HG03175 (cell line): ENCODE results near the gene IRF7.

ENCODE experiments used
- ATAC-seq: cut with Tn5 transposase; IDR thresholded peaks from one replicate; pipeline ENCODE4 v1.9.1; 2021; ENCODE audit warnings: mild to moderate bottlenecking, moderate library complexity; ENCODE audit not compliant: unreplicated experiment

IRF7 gene

DNA sequence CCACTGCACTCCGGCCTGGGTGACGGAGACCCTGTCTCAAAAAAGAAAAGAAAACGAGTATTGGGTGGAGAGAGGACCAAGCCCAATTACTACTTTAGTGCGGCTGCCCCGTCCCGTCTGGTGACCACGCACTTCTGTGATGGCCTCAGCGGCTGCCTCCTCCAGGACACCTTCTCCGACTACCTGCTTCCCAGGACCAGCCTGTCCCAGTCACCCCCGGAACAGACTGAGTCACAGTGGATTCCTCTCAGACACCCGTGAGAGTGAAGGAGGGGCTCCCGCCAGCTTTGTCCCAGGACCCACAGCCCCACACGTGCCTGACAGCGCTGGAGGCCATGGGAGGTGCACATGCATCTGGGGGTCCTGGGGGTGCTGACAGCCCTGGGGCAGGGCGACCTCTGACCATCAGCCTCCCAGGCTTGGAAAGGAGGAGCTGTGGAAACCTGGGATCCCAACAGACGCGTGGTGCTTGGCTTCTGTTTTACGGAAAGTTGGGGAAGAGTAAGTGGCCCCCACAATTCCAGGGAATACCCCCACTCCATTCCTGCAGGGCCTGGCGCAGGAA, 26.1 kb upstream of the IRF7 start:
- ATAC-seq, result no peak

DNA sequence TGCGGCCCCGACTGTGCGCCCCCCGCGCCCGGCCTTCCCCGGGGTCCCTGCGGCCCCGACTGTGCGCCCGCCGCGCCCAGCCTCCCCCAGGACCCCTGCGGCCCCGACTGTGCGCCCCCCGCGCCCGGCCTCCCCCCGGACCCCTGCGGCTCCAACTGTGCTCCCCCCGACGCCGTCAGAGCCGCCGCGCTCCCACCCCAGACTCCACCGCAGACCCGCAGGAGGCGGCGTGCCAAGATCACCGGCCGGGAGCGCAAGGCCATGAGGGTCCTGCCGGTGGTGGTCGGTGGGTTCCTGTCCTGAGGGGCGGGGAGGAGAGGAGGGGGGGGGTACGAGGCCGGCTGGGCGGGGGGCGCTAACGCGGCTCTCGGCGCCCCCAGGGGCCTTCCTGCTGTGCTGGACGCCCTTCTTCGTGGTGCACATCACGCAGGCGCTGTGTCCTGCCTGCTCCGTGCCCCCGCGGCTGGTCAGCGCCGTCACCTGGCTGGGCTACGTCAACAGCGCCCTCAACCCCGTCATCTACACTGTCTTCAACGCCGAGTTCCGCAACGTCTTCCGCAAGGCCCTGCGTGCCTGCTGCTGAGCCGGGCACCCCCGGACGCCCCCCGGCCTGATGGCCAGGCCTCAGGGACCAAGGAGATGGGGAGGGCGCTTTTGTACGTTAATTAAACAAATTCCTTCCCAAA, 24.4 kb upstream of the IRF7 start:
- no peak for ATAC-seq

GRCh38 chr11:639332-639955, 23.7 kb upstream of the IRF7 start:
- no peak for ATAC-seq

DNA sequence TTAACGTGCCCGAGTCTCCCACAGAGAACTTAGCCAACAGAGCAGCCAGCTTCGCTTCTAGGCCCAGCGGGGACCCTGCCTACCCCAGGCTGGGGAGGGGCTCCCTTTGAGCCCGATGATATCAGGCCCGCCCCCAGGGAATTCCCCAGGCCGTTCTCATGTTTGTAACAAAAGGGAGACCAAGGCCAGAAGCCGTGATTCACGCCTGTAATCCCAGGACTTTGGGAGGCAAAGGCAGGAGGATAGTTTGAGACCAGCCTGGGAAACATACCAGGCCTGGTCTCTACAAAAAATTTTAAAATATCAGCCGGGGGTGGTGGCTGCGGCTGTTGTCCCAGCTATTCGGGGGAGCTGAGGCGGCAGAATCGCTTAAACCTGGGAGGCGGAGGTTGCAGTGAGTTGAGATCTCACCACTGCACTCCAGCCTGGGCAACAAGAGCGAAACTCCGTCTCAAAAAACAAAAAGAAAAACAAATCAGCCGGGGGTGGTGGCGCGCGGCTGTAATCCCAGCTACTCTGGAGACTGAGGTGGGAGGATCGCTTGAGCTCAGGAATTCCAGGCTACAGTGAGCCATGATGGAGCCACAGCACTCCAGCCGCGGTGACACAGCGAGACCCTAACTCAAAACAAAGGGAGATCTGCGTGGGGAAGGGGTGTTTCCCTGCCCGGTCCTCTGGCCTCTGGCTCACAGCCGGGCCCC, 23.0 kb upstream of the IRF7 start:
- no peak for ATAC-seq

DNA sequence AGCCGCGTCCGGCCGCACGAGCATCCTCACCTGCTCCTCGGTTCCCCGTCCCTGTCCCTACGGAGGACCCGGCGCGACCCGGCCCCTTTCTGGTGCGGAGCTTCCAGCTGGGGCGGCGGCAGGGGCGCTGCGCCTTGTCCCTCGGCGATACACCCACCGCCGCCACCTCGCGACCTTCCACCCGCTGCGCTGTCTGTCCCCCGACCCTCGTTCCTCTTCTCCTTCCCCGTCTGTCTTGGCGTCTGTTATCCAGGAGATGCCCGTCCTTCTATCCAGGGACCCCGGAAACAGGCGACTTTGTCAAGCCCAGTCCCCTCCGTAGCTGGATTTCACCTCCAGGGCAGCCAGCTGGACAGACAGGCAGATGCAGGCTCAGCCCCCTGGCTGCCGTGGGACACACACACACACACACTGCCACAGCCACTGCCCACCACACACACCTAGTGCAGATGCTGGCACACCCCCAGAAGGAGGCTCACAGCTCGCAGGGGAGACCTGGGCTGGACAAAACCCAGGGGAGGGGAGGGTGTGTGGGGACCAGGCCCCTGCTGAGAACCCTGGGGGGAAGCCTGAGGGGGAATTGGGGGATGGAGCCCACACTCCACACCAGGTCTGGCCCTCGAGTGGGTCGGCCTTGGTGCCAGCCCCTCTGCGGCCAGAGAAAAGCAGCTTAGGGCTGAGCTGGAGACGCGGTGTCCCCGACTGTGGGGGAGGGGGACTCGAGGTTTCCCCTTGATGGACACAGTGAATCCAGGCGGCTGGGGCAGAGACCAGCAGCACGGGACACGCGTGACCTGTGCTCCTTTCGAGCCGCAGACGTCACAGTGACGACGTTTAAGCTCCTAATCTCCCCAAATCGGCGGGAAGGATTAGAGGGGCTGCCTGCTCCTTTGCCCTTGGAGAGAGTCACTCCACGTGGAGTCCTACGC, 22.1 kb upstream of the IRF7 start:
- ATAC-seq, result no peak

GRCh38 chr11:637333-637592, 21.5 kb upstream of the IRF7 start:
- no peak for ATAC-seq

DNA sequence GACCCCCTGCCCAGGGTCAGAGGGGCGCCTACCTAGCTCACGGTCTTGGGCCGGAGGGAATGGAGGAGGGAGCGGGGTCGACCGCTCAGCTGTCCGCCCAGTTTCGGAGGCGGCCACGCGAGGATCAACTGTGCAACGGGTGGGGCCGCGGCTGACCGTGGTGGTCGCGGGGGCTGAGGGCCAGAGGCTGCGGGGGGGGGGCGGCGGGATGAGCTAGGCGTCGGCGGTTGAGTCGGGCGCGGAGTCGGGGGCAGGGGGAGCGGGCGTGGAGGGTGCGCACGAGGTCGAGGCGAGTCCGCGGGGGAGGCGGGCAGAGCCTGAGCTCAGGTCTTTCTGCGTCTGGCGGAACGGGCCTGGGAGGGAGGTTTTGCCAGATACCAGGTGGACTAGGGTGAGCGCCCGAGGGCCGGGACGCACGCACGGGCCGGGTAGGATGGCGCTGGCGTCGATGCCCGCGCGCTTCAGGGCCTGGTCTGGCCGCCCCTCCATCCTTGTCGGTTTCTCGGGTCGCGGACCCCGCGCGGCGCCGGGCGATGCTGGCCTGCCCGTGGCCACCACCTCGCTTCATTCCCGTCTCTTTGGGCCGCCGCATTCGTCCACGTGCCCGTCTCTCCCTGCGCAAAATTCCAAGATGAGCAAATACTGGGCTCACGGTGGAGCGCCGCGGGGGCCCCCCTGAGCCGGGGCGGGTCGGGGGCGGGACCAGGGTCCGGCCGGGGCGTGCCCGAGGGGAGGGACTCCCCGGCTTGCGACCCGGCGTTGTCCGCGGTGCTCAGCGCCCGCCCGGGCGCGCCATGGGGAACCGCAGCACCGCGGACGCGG, 21.0 kb upstream of the IRF7 start, which contains the start of gene DRD4:
TSS of gene DRD4 (plus strand) at position 759 of the 822 bp plus-strand sequence. CDS start at position 795, 36 bp downstream.
- no peak for ATAC-seq

GRCh38 chr11:635945-636510, 20.3 kb upstream of the IRF7 start:
- no peak for ATAC-seq

- ATAC-seq, result no peak
These were observed 15.1 kb upstream of the IRF7 start for GRCh38 chr11:630871-631270.

GRCh38 chr11:629237-629583, 13.5 kb upstream of the IRF7 start:
- ATAC-seq, result no peak

GRCh38 chr11:628056-628455, 12.3 kb upstream of the IRF7 start:
- no peak for ATAC-seq

DNA sequence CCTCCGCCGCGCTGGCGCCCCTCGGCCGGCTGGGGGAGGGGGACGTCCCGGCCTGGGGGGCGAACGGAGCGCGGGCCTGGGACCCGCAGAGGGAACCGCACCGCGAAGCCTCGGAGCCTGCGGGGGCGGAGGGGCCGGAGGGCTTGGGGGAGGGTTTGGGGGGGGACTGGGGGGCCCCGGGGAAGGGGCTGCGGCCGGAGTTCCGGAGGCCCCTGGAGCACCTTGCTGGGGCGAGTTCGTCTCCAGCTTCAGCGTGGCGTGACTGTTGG, 11.5 kb upstream of the IRF7 start:
- no peak for ATAC-seq

DNA sequence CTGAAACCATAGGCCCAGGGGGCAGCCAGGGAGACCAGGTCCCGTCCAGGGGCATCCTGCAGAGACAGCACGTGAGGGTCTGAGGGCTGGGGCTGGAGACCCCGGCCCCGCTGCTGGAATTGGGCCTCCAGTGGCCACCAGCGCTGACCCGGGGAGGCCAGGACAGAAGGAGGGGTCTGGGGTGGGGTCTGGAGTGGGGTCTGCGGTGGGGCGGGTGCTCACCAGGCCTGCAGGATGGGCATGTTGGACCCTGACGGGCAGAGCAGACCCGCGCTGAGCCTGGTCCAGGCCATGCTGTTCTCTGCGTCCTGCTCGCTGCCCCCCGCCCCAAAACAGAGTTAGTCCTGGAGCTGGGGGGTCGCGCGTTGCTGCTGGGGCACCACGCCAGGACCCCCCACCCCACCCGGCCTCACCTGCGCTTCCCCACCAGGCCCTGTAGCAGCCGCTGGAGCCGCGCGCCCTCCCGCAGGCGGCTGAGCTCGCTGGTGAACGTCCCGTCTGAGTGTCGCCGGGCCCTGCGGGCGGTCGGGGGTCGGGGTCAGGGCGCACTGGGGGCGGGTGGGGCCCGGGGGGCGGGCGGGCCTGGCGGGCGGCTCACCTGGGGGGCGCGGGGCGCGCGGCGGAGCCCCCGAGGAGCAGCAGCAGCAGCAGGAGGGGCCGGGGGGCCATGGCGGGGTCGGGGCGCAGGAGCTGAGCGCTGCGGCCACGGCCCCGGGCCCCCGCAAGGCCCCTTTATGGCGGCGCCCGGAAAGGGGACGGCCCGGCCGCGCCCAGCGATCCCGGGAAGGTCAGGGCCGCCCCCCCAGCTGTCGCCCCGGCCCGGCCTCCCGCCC, 10.9 kb upstream of the IRF7 start, which contains the start of gene SCT:
TSS of gene SCT (minus strand) at position 707 of the 833 bp plus-strand sequence. CDS start at position 669, 38 bp downstream.
- ATAC-seq, result no peak

GRCh38 chr11:625636-626268, 10.0 kb upstream of the IRF7 start:
- no peak for ATAC-seq

GRCh38 chr11:624705-625635, 9.2 kb upstream of the IRF7 start, which contains the start of gene CDHR5:
Gene CDHR5 (minus strand): TSS chr11:624955. CDS start chr11:624902, 53 bp downstream.
- ATAC-seq, result no peak

DNA sequence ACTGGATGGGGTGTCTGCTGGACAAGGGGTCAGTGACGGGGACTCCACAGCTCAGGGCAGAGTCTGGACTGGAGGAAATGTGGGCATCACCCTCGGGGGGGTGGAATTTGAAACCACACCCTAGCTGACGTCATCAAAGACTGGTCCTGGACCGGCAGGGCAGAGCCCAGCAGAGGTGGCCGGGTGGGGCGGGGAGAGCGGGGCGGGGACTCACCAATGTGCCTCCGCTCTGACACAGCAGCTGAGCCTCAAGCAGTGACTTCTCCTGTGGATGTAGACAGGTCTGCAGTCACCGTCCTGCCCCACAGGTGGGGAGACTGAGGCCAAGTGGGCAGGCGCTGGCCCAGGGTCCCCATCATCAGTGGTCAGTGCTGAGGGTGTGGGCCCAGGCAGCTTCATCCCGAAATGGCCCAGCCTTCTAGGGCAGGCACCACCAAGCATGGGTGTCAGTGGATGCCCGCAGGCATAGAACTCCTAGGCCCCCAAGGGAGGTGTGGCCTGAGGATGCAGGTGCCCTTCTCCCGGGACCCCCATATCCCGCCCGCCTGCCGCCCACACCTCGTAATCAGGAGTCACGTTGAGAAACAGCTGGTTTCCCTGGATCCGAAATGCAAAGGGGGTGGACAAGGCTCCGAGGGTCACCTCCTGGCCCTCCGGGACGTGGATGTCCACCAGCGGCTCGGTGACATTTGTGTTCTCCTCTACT, 8.4 kb upstream of the IRF7 start:
- ATAC-seq, result no peak

DNA sequence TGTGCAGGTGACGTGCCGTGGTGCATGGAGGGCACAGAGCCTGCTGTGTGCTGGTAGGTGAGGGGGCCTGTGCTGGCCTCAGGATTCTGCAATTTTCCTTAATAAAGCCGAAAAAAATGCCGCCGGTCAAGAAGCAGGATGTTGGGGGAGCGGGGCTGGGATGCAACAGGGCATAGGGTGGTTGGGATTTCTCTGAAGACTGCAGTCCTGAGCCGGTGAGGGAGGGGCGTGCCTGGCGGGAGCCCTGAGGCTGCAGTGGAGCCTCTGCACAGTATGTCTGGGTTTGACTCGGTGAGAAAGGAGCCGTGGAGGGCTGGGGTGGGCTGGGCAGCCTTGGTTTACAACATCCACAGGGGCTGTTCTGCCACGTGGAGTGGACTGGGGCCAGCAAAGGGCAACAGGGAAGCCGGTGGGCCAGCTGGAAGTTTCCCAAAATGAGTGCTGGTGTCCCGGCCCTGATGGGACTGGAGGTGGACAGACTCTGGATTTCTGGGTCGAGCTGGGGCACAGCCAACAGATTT, 7.7 kb upstream of the IRF7 start:
- no peak for ATAC-seq
